Endodermal cell (in vitro differentiated cells): ENCODE results near the gene HAL. TPM values are rescaled to one million over a fixed set of nuclear protein-coding genes. Genes with fewer than 3 reads are reported as not detected.
A peak's percentile ranks its signal among the peaks of the same experiment; 100 is the strongest.

Source experiments
- DNase-seq: peaks from one replicate; pipeline ENCODE4 v3.0.0-alpha.2; 2017
- H3K27ac ChIP-seq: 2 replicates; pipeline ENCODE4 v1.5.1; 2013; ENCODE audit warnings: mild to moderate bottlenecking, low read depth, low read length, moderate library complexity
- H3K27me3 ChIP-seq: 2 replicates; pipeline ENCODE4 v1.6.1; 2013; ENCODE audit warnings: mild to moderate bottlenecking, low read length, moderate library complexity; ENCODE audit not compliant: insufficient read depth, control insufficient read depth, poor library complexity, severe bottlenecking
- H3K36me3 ChIP-seq: 2 replicates; pipeline ENCODE4 v1.7.0; 2013; ENCODE audit warnings: mild to moderate bottlenecking, low read length, moderate library complexity; ENCODE audit not compliant: control insufficient read depth, insufficient read depth
- H3K4me1 ChIP-seq: one replicate; pipeline ENCODE4 v1.7.0; 2013; ENCODE audit warnings: low read length; ENCODE audit not compliant: control insufficient read depth, insufficient read depth
- H3K4me3 ChIP-seq: 2 replicates; pipeline ENCODE4 v1.5.1; 2013; ENCODE audit warnings: mild to moderate bottlenecking, low read length, moderate library complexity
- H3K9ac ChIP-seq: 2 replicates; pipeline ENCODE4 v1.6.1; 2013; ENCODE audit warnings: mild to moderate bottlenecking, low read length, moderate library complexity; ENCODE audit not compliant: poor library complexity, severe bottlenecking; ENCODE audit errors: extremely low read depth
- H3K9me3 ChIP-seq: 2 replicates; pipeline ENCODE4 v1.6.1; 2013; ENCODE audit warnings: mild to moderate bottlenecking, low read length, moderate library complexity; ENCODE audit not compliant: control insufficient read depth
- H3K27ac Mint-ChIP-seq: 2 replicates; pipeline ENCODE4 v1.8.0; 2020; ENCODE audit warnings: mixed read lengths
- H3K27me3 Mint-ChIP-seq: 2 replicates; pipeline ENCODE4 v1.8.0; 2021; ENCODE audit warnings: mild to moderate bottlenecking, mixed read lengths; ENCODE audit not compliant: insufficient read depth
- H3K36me3 Mint-ChIP-seq: 2 replicates; pipeline ENCODE4 v1.8.0; 2020; ENCODE audit warnings: low read depth, mixed read lengths
- H3K4me1 Mint-ChIP-seq: 2 replicates; pipeline ENCODE4 v1.8.0; 2020; ENCODE audit warnings: mixed read lengths
- H3K4me3 Mint-ChIP-seq: 2 replicates; pipeline ENCODE4 v1.8.0; 2020; ENCODE audit warnings: mild to moderate bottlenecking, moderate library complexity, mixed read lengths
- H3K9me3 Mint-ChIP-seq: 2 replicates; pipeline ENCODE4 v1.8.0; 2020; ENCODE audit warnings: mild to moderate bottlenecking, mixed read lengths
- WGBS, 2 experiments: methylation state at CpG; one replicate each; pipeline versions ENCODE4 v1.1.5 to v1.1.7; 2013; ENCODE audit warnings: missing lambda C conversion rate in 2 of 2, mixed read lengths in 1 of 2; ENCODE audit not compliant: insufficient coverage in 1 of 2, insufficient read length in 1 of 2; 5-methylcytosine and 5-hydroxymethylcytosine counted together
- total RNA-seq, 2 donors: library from RNA; stranded (reverse); fragmentation: NEBNext Ultra II Directional in 1 of 2; extraction: Animal tissue kit (Norgen Biotek cat#: 25700) in 1 of 2; gene quantifications; 2 replicates in 1 of 2; 3 replicates in 1 of 2; pipeline ENCODE4 v1.2.1, GENCODE V29; 2021
- TF ChIP-seq, protein P1 (sequence below): fragments of 200-600 bp; sonication (generic); conservative IDR thresholded peaks from 2 replicates; pipeline ENCODE4 v1.5.0; 2021; ENCODE audit warnings: antibody characterized with exemption, mild to moderate bottlenecking

HAL gene
- total RNA-seq, 2 donors from 2014 or later: 0.31 to 0.49 TPM

DNA sequence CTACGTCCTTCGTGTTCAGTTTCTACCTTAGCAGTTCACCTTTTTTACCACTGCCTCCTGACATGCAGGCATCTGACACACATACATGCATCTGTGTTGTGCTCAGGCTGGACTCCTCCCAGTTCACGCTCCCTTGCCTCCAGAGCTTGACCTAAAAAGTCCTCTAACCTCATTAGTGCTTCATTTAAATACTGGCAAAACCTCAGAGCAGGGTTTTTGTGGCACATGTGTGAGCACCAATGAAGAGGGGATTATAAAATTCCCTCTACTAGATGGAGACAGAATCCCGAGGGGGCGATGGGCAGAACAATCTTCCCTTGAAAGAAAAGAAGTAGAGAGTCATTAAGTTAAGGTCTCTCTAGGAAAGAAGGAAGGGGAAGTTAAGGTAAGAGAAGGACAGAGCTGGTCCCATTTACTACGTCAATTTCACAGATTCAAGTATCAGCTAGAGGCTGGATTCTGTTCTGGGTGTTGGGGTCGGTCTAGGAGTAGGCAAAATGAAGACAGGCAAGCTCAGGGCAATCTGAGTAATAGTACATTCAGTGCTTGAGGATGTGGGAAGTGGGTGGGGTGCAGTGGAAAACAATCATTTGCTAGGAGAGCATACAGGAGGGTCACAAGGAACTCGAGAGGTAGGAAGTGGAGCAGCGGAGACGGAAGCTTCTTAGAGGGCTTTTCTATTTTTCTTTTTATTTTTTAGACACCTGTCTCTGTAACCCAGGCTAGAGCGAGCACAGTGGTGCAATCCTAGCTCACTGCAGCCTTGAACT is 7.5 kb downstream of the HAL start:
- Histone ChIP-seq H3K4me1 (no peaks in the 10 kb centered on the region), H3K27me3 (peaks cover 5% of the 10 kb centered on the region), H3K9me3 (no peaks in the 10 kb centered on the region), H3K36me3 (no peaks in the 10 kb centered on the region), H3K9ac (no peak overlapping the region), H3K27ac (no peak overlapping the region), H3K4me3 (no peak overlapping the region)
- Mint-ChIP-seq H3K9me3 (no peaks in the 10 kb centered on the region), H3K4me3 (no peak overlapping the region), H3K4me1 (peaks cover 6% of the 10 kb centered on the region), H3K36me3 (no peaks in the 10 kb centered on the region), H3K27ac (no peak overlapping the region), H3K27me3 (peaks cover 9% of the 10 kb centered on the region)
- TF ChIP-seq, protein P1, sequence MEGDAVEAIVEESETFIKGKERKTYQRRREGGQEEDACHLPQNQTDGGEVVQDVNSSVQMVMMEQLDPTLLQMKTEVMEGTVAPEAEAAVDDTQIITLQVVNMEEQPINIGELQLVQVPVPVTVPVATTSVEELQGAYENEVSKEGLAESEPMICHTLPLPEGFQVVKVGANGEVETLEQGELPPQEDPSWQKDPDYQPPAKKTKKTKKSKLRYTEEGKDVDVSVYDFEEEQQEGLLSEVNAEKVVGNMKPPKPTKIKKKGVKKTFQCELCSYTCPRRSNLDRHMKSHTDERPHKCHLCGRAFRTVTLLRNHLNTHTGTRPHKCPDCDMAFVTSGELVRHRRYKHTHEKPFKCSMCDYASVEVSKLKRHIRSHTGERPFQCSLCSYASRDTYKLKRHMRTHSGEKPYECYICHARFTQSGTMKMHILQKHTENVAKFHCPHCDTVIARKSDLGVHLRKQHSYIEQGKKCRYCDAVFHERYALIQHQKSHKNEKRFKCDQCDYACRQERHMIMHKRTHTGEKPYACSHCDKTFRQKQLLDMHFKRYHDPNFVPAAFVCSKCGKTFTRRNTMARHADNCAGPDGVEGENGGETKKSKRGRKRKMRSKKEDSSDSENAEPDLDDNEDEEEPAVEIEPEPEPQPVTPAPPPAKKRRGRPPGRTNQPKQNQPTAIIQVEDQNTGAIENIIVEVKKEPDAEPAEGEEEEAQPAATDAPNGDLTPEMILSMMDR: no peak
- DNase-seq: peak; percentile 36
- 88 to 94% methylated on average over 9 to 11 of the region's 11 CpGs for WGBS, 2 experiments

DNA sequence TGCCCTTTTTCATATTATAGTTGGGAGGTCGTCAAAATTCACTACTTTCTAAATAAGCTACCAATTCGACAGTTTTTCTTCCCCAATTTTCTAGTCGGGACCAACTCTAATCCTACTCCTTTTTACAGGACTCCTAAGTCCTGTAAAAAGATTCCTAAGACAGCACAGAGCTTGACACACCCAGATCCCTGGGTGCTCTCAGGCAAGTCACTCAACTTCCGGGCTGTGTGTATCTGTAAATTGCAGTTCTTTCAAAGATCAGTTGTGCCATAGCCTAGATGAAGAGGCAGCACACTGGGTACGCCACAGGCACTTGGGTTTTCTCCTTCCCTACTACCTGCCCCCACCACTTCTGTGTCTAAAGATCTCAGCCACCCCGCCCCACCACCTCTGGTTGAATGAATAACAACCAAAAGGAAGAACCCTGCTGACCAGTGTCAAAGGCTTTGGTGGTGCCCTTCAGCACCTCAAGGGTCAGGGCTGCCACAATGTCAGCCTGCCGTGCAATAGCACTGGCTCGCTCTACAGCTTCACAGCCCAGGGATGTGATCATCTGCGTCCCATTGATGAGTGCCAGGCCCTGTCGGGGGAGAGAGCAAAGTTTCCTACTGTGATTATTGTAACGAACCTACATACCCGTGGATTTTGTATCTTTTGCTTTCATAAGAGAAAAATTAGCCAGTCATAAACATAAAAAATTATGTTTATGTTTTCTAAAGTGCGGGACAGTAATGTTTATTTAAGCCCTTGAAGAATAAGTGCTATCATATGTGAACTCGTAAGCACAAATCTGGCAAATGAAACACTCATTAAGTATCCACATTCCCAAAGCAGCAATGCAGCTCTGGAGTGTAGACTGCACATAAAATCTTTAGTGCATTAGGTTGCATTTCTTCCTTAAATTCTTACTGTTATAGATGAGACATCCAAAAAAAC is 9.2 kb downstream of the HAL start:
- Mint-ChIP-seq H3K4me1 (peaks cover 6% of the 10 kb centered on the region), H3K27ac (no peak overlapping the region), H3K9me3 (no peaks in the 10 kb centered on the region), H3K36me3 (no peaks in the 10 kb centered on the region), H3K4me3 (no peak overlapping the region), H3K27me3 (peaks cover 2% of the 10 kb centered on the region)
- DNase-seq: peak; percentile 82
- WGBS, 2 experiments: 71 to 75% methylated on average over 9 to 14 of the region's 14 CpGs
- no peaks in the 10 kb centered on the region for H3K9me3 ChIP-seq
- peaks cover 5% of the 10 kb centered on the region for H3K27me3 ChIP-seq
- no peak overlapping the region for H3K9ac ChIP-seq
- H3K36me3 ChIP-seq: no peaks in the 10 kb centered on the region
- no peak overlapping the region for H3K27ac ChIP-seq
- no peaks in the 10 kb centered on the region for H3K4me1 ChIP-seq
- TF ChIP-seq, protein P1: no peak
- H3K4me3 ChIP-seq: no peak overlapping the region

DNA sequence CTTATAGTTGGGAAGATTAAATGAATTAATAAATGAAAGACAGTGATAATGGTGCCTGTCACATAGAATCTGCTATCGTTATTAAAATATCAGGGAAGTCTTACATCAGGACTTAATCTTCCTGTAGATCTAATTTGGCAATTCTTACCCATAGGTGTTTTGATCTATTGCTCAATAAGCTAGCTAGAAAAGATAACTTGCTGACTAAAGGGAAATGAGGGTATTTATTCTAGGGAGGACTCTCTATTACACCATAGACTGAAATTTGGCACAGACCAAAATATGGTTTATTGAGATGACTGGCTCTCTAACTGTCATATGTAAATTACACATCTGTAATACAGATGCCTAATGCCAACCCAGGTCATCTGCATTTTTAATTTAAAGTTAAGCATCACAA is 11.5 kb downstream of the HAL start:
- Histone ChIP-seq H3K9me3 (no peaks in the 10 kb centered on the region), H3K9ac (no peak overlapping the region), H3K4me1 (no peaks in the 10 kb centered on the region), H3K27me3 (peaks cover 9% of the 10 kb centered on the region), H3K27ac (no peak overlapping the region), H3K36me3 (no peaks in the 10 kb centered on the region), H3K4me3 (no peak overlapping the region)
- WGBS, 2 experiments: 88 to 95% methylated on average over 1 of the region's 1 CpG
- TF ChIP-seq, protein P1: no peak
- H3K4me3 Mint-ChIP-seq: no peak overlapping the region
- peaks cover 2% of the 10 kb centered on the region for H3K27me3 Mint-ChIP-seq
- H3K36me3 Mint-ChIP-seq: no peaks in the 10 kb centered on the region
- DNase-seq: no peak
- peaks cover 8% of the 10 kb centered on the region for H3K4me1 Mint-ChIP-seq
- H3K27ac Mint-ChIP-seq: no peak overlapping the region
- no peaks in the 10 kb centered on the region for H3K9me3 Mint-ChIP-seq
